Spleen (tissue), 11 donors: Measurements from ENCODE around the gene ATP4B. TPM values are rescaled to one million over a fixed set of nuclear protein-coding genes. Genes with fewer than 3 reads are reported as not detected.
A peak's percentile ranks its signal among the peaks of the same experiment; 100 is the strongest.

Experiments used
- DNase-seq: peaks from one replicate; pipeline ENCODE4 v3.0.0-alpha.2; 2020
- H3K27ac ChIP-seq, 8 donors: fragments of 200-600 bp; sonication (generic) in 7 of 8; 1 replicate in 4 of 8; 2 replicates in 4 of 8; pipeline versions ENCODE4 v1.5.0 to v1.8.0; 2016 to 2021; ENCODE audit warnings: inconsistent platforms in 4 of 8, mild to moderate bottlenecking in 4 of 8, moderate library complexity in 1 of 8
- H3K27me3 ChIP-seq, 7 donors: fragments of 200-600 bp; sonication (generic) in 6 of 7; replicated peaks in 1 of 7; 1 replicate in 4 of 7; 2 replicates in 3 of 7; pipeline versions ENCODE4 v1.5.0 to v1.8.0; 2016 to 2021; ENCODE audit warnings: inconsistent platforms in 3 of 7, mild to moderate bottlenecking in 1 of 7
- H3K36me3 ChIP-seq, 6 donors: fragments of 200-600 bp; sonication (generic) in 5 of 6; 1 replicate in 4 of 6; 2 replicates in 2 of 6; pipeline versions ENCODE4 v1.5.0 to v1.8.0; 2016 to 2021; ENCODE audit warnings: inconsistent platforms in 2 of 6
- H3K4me1 ChIP-seq, 6 donors: fragments of 200-600 bp; sonication (generic) in 5 of 6; 1 replicate in 3 of 6; 2 replicates in 3 of 6; pipeline versions ENCODE4 v1.5.0 to v1.8.0; 2016 to 2021; ENCODE audit warnings: inconsistent platforms in 3 of 6
- H3K4me3 ChIP-seq, 8 donors: fragments of 200-600 bp; sonication (generic) in 7 of 8; 1 replicate in 4 of 8; 2 replicates in 4 of 8; pipeline versions ENCODE4 v1.5.0 to v1.8.0; 2016 to 2021; ENCODE audit warnings: inconsistent platforms in 4 of 8, mild to moderate bottlenecking in 4 of 8, moderate library complexity in 2 of 8
- H3K9me3 ChIP-seq, 8 donors: fragments of 200-600 bp; sonication (generic) in 7 of 8; 1 replicate in 4 of 8; 2 replicates in 4 of 8; pipeline versions ENCODE4 v1.5.0 to v1.8.0; 2016 to 2021; ENCODE audit warnings: inconsistent platforms in 4 of 8
- CTCF ChIP-seq, 11 experiments: fragments of 200-600 bp in 7 of 11; fragments of 450-650 bp in 4 of 11; sonication (generic) in 4 of 11; IDR thresholded peaks in 8 of 11; conservative IDR thresholded peaks in 3 of 11; 1 replicate in 7 of 11; 2 replicates in 4 of 11; pipeline versions ENCODE4 v1.4.0 to v1.8.0; 2016 to 2021; ENCODE audit warnings: antibody characterized with exemption in 11 of 11, inconsistent platforms in 4 of 11, mild to moderate bottlenecking in 1 of 11
- POLR2A ChIP-seq, 3 donors: fragments of 450-650 bp; IDR thresholded peaks; one replicate each; pipeline ENCODE4 v1.5.1; 2017; ENCODE audit warnings: antibody characterized with exemption in 3 of 3, mild to moderate bottlenecking in 1 of 3
- POLR2AphosphoS5 ChIP-seq, 3 donors: sonication (generic); formaldehyde crosslinking; IDR thresholded peaks; one replicate each; pipeline ENCODE4 v1.5.1; 2017; ENCODE audit warnings: antibody characterized with exemption in 3 of 3
- WGBS, 5 donors: extraction: QIAGEN DNeasy Blood & Tissue Kit in 3 of 5; methylation state at CpG; one replicate each; pipeline versions ENCODE4 v1.1.5 to v1.1.7; 2013 to 2018; 5-methylcytosine and 5-hydroxymethylcytosine counted together
- intact Hi-C: fragments of 100-400 bp; cut with DNase I; formaldehyde crosslinking; loops from one replicate; pipeline ENCODE4 v1.15.0; 2023; ENCODE audit warnings: low total_unique reads
- polyA plus RNA-seq, 3 donors: library from polyadenylated mRNA; stranded (reverse); fragments of 200-250 nt; gene quantifications; one replicate each; pipeline ENCODE4 v1.2.1, GENCODE V29; 2013
- total RNA-seq, 7 donors: library from RNA; depleted of rRNA in 3 of 7; stranded (reverse); fragments of >200 nt in 3 of 7; fragmentation: NEBNext Ultra II Directional in 4 of 7; extraction: Animal tissue kit (Norgen Biotek cat#: 25700) in 4 of 7; gene quantifications; one replicate each; pipeline versions ENCODE4 v1.1.0 to v1.2.1, GENCODE V29; 2016 to 2021
- donor health status: healthy with polysubstance abuse.
- donor health status: DM: no; HTN: no; CAD: no; lungs with moderate emphysema.
- donor health status: DM: no; HTN: no; CAD: no.
- donor health status: Bipolar disorder and iron deficiency.
- donor health status: healthy.
- donor health status: DM: no; HTN: no; CAD: no.
- donor health status: DM: yes; HTN: yes; CAD: no.

ATP4B gene
- total and polyA plus RNA-seq, 10 donors: 0.09 to 0.46 (median 0.23) TPM; not detected in 4

- no peaks in the 10 kb centered on the region for H3K36me3 ChIP-seq
- peaks cover 0 to 18% (median 16%) of the 10 kb centered on the region in 8 donors for H3K9me3 ChIP-seq
- peaks cover 0 to 6% (median 0%) of the 10 kb centered on the region in 7 donors for H3K27me3 ChIP-seq
- H3K4me1 ChIP-seq: no peaks in the 10 kb centered on the region
- intact Hi-C loops: no loop called here
- no peak overlapping the region for H3K4me3 ChIP-seq
- peak; percentile 47 for DNase-seq
- 80 to 93% (median 87%) methylated on average over 2 to 3 of the region's 3 CpGs for WGBS, 5 donors
- TF ChIP-seq POLR2AphosphoS5 (IDR thresholded peaks at IDR 0.05) (no peak), CTCF (IDR thresholded peaks at IDR 0.05 in 8 of 11, conservative IDR thresholded peaks at IDR 0.05 in 3 of 11) (no peak), POLR2A (IDR thresholded peaks at IDR 0.05) (no peak)
- no peak overlapping the region for H3K27ac ChIP-seq
Observed at GRCh38 chr13:113665597-113666328, 7.8 kb upstream of the ATP4B start.

GRCh38 chr13:113664751-113665596, 7.0 kb upstream of the ATP4B start:
- WGBS, 5 donors: 69 to 74% (median 70%) methylated on average over 20 to 21 of the region's 21 CpGs
- DNase-seq: peak; percentile 43

GRCh38 chr13:113663934-113664333, 5.9 kb upstream of the ATP4B start:
- no peak overlapping the region for H3K27ac ChIP-seq
- peaks cover 0 to 3% (median 0%) of the 10 kb centered on the region in 7 donors for H3K27me3 ChIP-seq
- TF ChIP-seq POLR2A (IDR thresholded peaks at IDR 0.05): no peak
- no peak for TF ChIP-seq POLR2AphosphoS5 (IDR thresholded peaks at IDR 0.05)
- TF ChIP-seq CTCF (IDR thresholded peaks at IDR 0.05 in 8 of 11, conservative IDR thresholded peaks at IDR 0.05 in 3 of 11): no peak
- no peaks in the 10 kb centered on the region for H3K4me1 ChIP-seq
- H3K9me3 ChIP-seq: peaks cover 0 to 26% (median 21%) of the 10 kb centered on the region in 8 donors
- DNase-seq: peak; percentile 59
- no peak overlapping the region for H3K4me3 ChIP-seq
- no peaks in the 10 kb centered on the region for H3K36me3 ChIP-seq
- intact Hi-C loops: no loop called here
- 76 to 87% (median 81%) methylated on average over 15 of the region's 15 CpGs for WGBS, 5 donors

More at GRCh38 chr13:113664751-113665596, 7.0 kb upstream of the ATP4B start:
- TF ChIP-seq POLR2AphosphoS5 (IDR thresholded peaks at IDR 0.05) (no peak), CTCF (IDR thresholded peaks at IDR 0.05 in 8 of 11, conservative IDR thresholded peaks at IDR 0.05 in 3 of 11) (no peak), POLR2A (IDR thresholded peaks at IDR 0.05) (no peak)
- no peaks in the 10 kb centered on the region for H3K36me3 ChIP-seq
- H3K27ac ChIP-seq: no peak overlapping the region
- intact Hi-C loops: no loop called here
- no peaks in the 10 kb centered on the region for H3K4me1 ChIP-seq
- peaks cover 0 to 26% (median 21%) of the 10 kb centered on the region in 8 donors for H3K9me3 ChIP-seq
- H3K4me3 ChIP-seq: no peak overlapping the region
- H3K27me3 ChIP-seq: peaks cover 0 to 5% (median 0%) of the 10 kb centered on the region in 7 donors

GRCh38 chr13:113661509-113661908, 3.5 kb upstream of the ATP4B start:
- H3K9me3 ChIP-seq: peaks cover 0 to 26% (median 21%) of the 10 kb centered on the region in 8 donors
- H3K4me3 ChIP-seq: no peak overlapping the region
- no peak overlapping the region for H3K27ac ChIP-seq
- intact Hi-C loops: no loop called here
- peaks cover 0 to 15% (median 0%) of the 10 kb centered on the region in 7 donors for H3K27me3 ChIP-seq
- no peak for DNase-seq
- no peaks in the 10 kb centered on the region for H3K4me1 ChIP-seq
- TF ChIP-seq POLR2AphosphoS5 (IDR thresholded peaks at IDR 0.05): no peak
- no peak for TF ChIP-seq CTCF (IDR thresholded peaks at IDR 0.05 in 8 of 11, conservative IDR thresholded peaks at IDR 0.05 in 3 of 11)
- no peak for TF ChIP-seq POLR2A (IDR thresholded peaks at IDR 0.05)
- no peaks in the 10 kb centered on the region for H3K36me3 ChIP-seq
- WGBS, 5 donors: 86 to 92% (median 91%) methylated on average over 2 of the region's 2 CpGs
